GM12878 (cell line): Measurements from ENCODE around the gene ATXN7L1. TPM values are rescaled to one million over a fixed set of nuclear protein-coding genes. Genes with fewer than 3 reads are reported as not detected.

Source experiments
- CHD2 ChIP-seq: IDR thresholded peaks from 2 replicates; pipeline ENCODE4 v1.6.1; 2011; ENCODE audit warnings: low read depth, low read length, improper control_type of control experiment, borderline replicate concordance
- ESRRA ChIP-seq: IDR thresholded peaks from 2 replicates; pipeline ENCODE4 v1.6.1; 2012; ENCODE audit warnings: mild to moderate bottlenecking, low read length, improper control_type of control experiment
- FOXK2 ChIP-seq: fragments of 450-650 bp; IDR thresholded peaks from 2 replicates; pipeline ENCODE4 v1.6.1; 2017; ENCODE audit warnings: mild to moderate bottlenecking, moderate library complexity
- GATAD2B ChIP-seq: fragments of 450-650 bp; conservative IDR thresholded peaks from 2 replicates; pipeline ENCODE4 v1.6.1; 2017; ENCODE audit warnings: low read depth, mild to moderate bottlenecking, moderate library complexity
- HDAC6 ChIP-seq: fragments of 200-600 bp; sonication (generic); IDR thresholded peaks from one replicate; pipeline ENCODE4 v1.8.0; 2017; ENCODE audit warnings: antibody characterized with exemption; ENCODE audit not compliant: unreplicated experiment
- JUNB ChIP-seq: IDR thresholded peaks from 2 replicates; pipeline ENCODE4 v1.6.1; 2016; ENCODE audit warnings: antibody characterized with exemption, mild to moderate bottlenecking
- KDM1A ChIP-seq: fragments of 200-600 bp; sonication (generic); IDR thresholded peaks from 2 replicates; pipeline ENCODE4 v1.6.1; 2016; ENCODE audit warnings: borderline replicate concordance
- LARP7 ChIP-seq: fragments of 450-650 bp; IDR thresholded peaks from 2 replicates; pipeline ENCODE4 v1.6.1; 2017; ENCODE audit warnings: mild to moderate bottlenecking
- MAX ChIP-seq: IDR thresholded peaks from 2 replicates; pipeline ENCODE4 v1.6.1; 2012; ENCODE audit warnings: low read depth, low read length, improper control_type of control experiment
- MEF2A ChIP-seq: IDR thresholded peaks from 2 replicates; pipeline ENCODE4 v1.6.1; 2011; ENCODE audit warnings: low read depth, mild to moderate bottlenecking, low read length, moderate library complexity; ENCODE audit not compliant: insufficient read depth
- NFYB ChIP-seq: IDR thresholded peaks from 2 replicates; pipeline ENCODE4 v1.6.1; 2011; ENCODE audit warnings: low read depth, mild to moderate bottlenecking, low read length, improper control_type of control experiment, moderate library complexity; ENCODE audit not compliant: insufficient read depth
- PML ChIP-seq: IDR thresholded peaks from 2 replicates; pipeline ENCODE4 v1.6.1; 2012; ENCODE audit warnings: low read length, inconsistent platforms
- RAD51 ChIP-seq: fragments of 450-650 bp; IDR thresholded peaks from 2 replicates; pipeline ENCODE4 v1.6.1; 2016; ENCODE audit warnings: moderate library complexity, mild to moderate bottlenecking, inconsistent platforms
- SKIL ChIP-seq: fragments of 450-650 bp; IDR thresholded peaks from 2 replicates; pipeline ENCODE4 v1.6.1; 2017; ENCODE audit warnings: mild to moderate bottlenecking, low read depth, inconsistent platforms; ENCODE audit not compliant: poor library complexity, severe bottlenecking
- USF1 ChIP-seq: IDR thresholded peaks from 2 replicates; pipeline ENCODE4 v1.6.1; 2011; ENCODE audit warnings: borderline replicate concordance, low read depth, mild to moderate bottlenecking, moderate library complexity, mixed read lengths, low read length; ENCODE audit not compliant: insufficient read depth; ENCODE audit errors: extremely low read length
- YBX1 ChIP-seq: fragments of 450-650 bp; IDR thresholded peaks from 2 replicates; pipeline ENCODE4 v1.6.1; 2016; ENCODE audit warnings: antibody characterized with exemption
- polyA plus RNA-seq, 11 experiments: library from polyadenylated mRNA; depleted of rRNA in 4 of 11; unstranded in 6 of 11; stranded (reverse) in 5 of 11; fragments of >200 nt; fragmentation: Nextera tagmentation in 4 of 11; fragmentation: Illumina TruSeq in 1 of 11; extraction: Ambion mirVana in 4 of 11; extraction: Trizol in 1 of 11; gene quantifications; 1 replicate in 1 of 11; 2 replicates in 10 of 11; pipeline versions ENCODE4 v1.2.1 to v1.2.3, GENCODE V29; 2011 to 2016; ENCODE audit warnings: inconsistent platforms in 2 of 11, missing spikeins in 2 of 11, low read depth in 1 of 11
- total RNA-seq, 4 experiments: library from RNA; depleted of rRNA in 3 of 4; stranded (reverse); fragments of >200 nt in 3 of 4; fragmentation: Illumina TruSeq in 1 of 4; extraction: Trizol in 1 of 4; gene quantifications; 2 replicates each; pipeline versions ENCODE4 v1.2.1 to v1.2.3, GENCODE V29; 2013 to 2021
- TF ChIP-seq, protein P1 (sequence below): fragments of 450-650 bp; IDR thresholded peaks from 2 replicates; pipeline ENCODE4 v1.6.1; 2017; ENCODE audit warnings: mild to moderate bottlenecking
- TF ChIP-seq, protein P2 (sequence below): IDR thresholded peaks from 2 replicates; pipeline ENCODE4 v1.6.1; 2012; ENCODE audit warnings: low read depth, low read length, improper control_type of control experiment

Gene ATXN7L1
- total and polyA plus RNA-seq, 10 of the 15 experiments (the other 5 are each of a cell fraction or from before 2014, with no cell fraction given), result 0.40 to 2.9 (median 1.2) TPM

GRCh38 chr7:105766421-105767073 lies 109.9 kb downstream of the ATXN7L1 start (continued):
- no peak for TF ChIP-seq KDM1A
- peak; percentile 44 for TF ChIP-seq SKIL
- no peak for TF ChIP-seq HDAC6
- no peak for TF ChIP-seq MAX
- no peak for TF ChIP-seq CHD2
- no peak for TF ChIP-seq YBX1
- TF ChIP-seq LARP7, result no peak
- no peak for TF ChIP-seq MEF2A
- TF ChIP-seq RAD51, result peak; percentile 59; the same call in 1 of the 2 replicates
- TF ChIP-seq FOXK2, result no peak
- TF ChIP-seq, protein P1, sequence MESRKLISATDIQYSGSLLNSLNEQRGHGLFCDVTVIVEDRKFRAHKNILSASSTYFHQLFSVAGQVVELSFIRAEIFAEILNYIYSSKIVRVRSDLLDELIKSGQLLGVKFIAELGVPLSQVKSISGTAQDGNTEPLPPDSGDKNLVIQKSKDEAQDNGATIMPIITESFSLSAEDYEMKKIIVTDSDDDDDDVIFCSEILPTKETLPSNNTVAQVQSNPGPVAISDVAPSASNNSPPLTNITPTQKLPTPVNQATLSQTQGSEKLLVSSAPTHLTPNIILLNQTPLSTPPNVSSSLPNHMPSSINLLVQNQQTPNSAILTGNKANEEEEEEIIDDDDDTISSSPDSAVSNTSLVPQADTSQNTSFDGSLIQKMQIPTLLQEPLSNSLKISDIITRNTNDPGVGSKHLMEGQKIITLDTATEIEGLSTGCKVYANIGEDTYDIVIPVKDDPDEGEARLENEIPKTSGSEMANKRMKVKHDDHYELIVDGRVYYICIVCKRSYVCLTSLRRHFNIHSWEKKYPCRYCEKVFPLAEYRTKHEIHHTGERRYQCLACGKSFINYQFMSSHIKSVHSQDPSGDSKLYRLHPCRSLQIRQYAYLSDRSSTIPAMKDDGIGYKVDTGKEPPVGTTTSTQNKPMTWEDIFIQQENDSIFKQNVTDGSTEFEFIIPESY, result no peak
- TF ChIP-seq, protein P2, sequence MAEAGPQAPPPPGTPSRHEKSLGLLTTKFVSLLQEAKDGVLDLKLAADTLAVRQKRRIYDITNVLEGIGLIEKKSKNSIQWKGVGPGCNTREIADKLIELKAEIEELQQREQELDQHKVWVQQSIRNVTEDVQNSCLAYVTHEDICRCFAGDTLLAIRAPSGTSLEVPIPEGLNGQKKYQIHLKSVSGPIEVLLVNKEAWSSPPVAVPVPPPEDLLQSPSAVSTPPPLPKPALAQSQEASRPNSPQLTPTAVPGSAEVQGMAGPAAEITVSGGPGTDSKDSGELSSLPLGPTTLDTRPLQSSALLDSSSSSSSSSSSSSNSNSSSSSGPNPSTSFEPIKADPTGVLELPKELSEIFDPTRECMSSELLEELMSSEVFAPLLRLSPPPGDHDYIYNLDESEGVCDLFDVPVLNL, result no peak
- TF ChIP-seq PML, result no peak
- 0 out of 2 replicates have a peak, but pooled peaks have one; percentile 28 for TF ChIP-seq GATAD2B
- no peak for TF ChIP-seq NFYB
- TF ChIP-seq USF1, result no peak
- TF ChIP-seq JUNB, result peak; percentile 96
- no peak for TF ChIP-seq ESRRA
